GM12891 (cell line): ENCODE results near the gene NUSAP1.
A peak's percentile ranks its signal among the peaks of the same experiment; 100 is the strongest.

Experiments
- PAX5 ChIP-seq: IDR thresholded peaks from 2 replicates; pipeline ENCODE4 v1.6.1; 2011; ENCODE audit warnings: low read length, moderate library complexity, mild to moderate bottlenecking; ENCODE audit not compliant: insufficient read depth, severe bottlenecking
- POLR2A ChIP-seq: IDR thresholded peaks from 2 replicates; pipeline ENCODE4 v1.6.1; 2011; ENCODE audit warnings: low read depth, low read length, control low read depth
- POLR2AphosphoS5 ChIP-seq: IDR thresholded peaks from 2 replicates; pipeline ENCODE4 v1.6.1; 2011; ENCODE audit warnings: low read depth, low read length, control low read depth
- POU2F2 ChIP-seq: IDR thresholded peaks from 2 replicates; pipeline ENCODE4 v1.6.1; 2011; ENCODE audit warnings: low read depth, mild to moderate bottlenecking, control low read depth, low read length, moderate library complexity
- SPI1 ChIP-seq: IDR thresholded peaks from 2 replicates; pipeline ENCODE4 v1.6.1; 2011; ENCODE audit warnings: low read depth, low read length, control low read depth
- TAF1 ChIP-seq: IDR thresholded peaks from 2 replicates; pipeline ENCODE4 v1.6.1; 2011; ENCODE audit warnings: low read depth, low read length, control low read depth

- peak; percentile 96 for TF ChIP-seq TAF1
- peak; percentile 92 for TF ChIP-seq POLR2AphosphoS5
- TF ChIP-seq POLR2A, result peak; percentile 94
- no peak for TF ChIP-seq PAX5
- TF ChIP-seq SPI1, result no peak
- TF ChIP-seq POU2F2, result peak; percentile 62; the same call in 1 of the 2 replicates
Measured at GRCh38 chr15:41283653-41284426, 48.8 kb upstream of the NUSAP1 start.
